CD4-positive, alpha-beta T cell (primary cell): ENCODE measurements around the gene RMP24. TPM values are rescaled to one million over a fixed set of nuclear protein-coding genes. Genes with fewer than 3 reads are reported as not detected.

Experiments used
- microRNA-seq: library from miRNA; unstranded; fragments of <30 nt; microRNA quantifications from one replicate; pipeline ENCODE4 v1.2.0, GENCODE V29; 2021; ENCODE audit warnings: borderline microRNAs expressed, borderline replicate concordance
- total RNA-seq, 174 experiments: library from RNA in 2 of 174; stranded (reverse) in 2 of 174; gene quantifications; one replicate each; pipeline ENCODE4 v1.2.3 and lab custom pipeline; 2021 to 2026

The RMP24 gene

Small RNAs within 50 kb of the gene (microRNA-seq; reads per million reads assigned to microRNA genes)
- gene MIR3929, result not detected

Other genes starting within 250 kb of the RMP24 start
- 10 to 100 TPM; 21.8 to 25.1 TPM for gene RPRD1A, start 94.9 kb downstream of the RMP24 start, total RNA-seq
- 10 to 100 TPM; 10.6 to 11.0 TPM for gene SLC39A6, start 156.7 kb downstream of the RMP24 start, total RNA-seq
- 100 to 1,000 TPM; 200 to 206 TPM for gene ELP2, start 157.2 kb downstream of the RMP24 start, total RNA-seq
- gene MOCOS, start 214.8 kb downstream of the RMP24 start, total RNA-seq, result not detected